WI38 (cell line): Measurements from ENCODE around the gene PTPRT.

ENCODE experiments used
- H3K4me3 ChIP-seq: 2 replicates; pipeline ENCODE4 v1.5.1; 2011; ENCODE audit warnings: low read depth, mild to moderate bottlenecking, control low read depth, low read length
- TF ChIP-seq, protein P1 (sequence below): IDR thresholded peaks from 2 replicates; pipeline ENCODE4 v1.5.1; 2012; ENCODE audit warnings: low read depth, mild to moderate bottlenecking, control low read depth, low read length

The PTPRT gene

GRCh38 chr20:42754706-42755105 lies 435.0 kb downstream of the PTPRT start:
- H3K4me3 ChIP-seq: no peak overlapping the region
- TF ChIP-seq, protein P1, sequence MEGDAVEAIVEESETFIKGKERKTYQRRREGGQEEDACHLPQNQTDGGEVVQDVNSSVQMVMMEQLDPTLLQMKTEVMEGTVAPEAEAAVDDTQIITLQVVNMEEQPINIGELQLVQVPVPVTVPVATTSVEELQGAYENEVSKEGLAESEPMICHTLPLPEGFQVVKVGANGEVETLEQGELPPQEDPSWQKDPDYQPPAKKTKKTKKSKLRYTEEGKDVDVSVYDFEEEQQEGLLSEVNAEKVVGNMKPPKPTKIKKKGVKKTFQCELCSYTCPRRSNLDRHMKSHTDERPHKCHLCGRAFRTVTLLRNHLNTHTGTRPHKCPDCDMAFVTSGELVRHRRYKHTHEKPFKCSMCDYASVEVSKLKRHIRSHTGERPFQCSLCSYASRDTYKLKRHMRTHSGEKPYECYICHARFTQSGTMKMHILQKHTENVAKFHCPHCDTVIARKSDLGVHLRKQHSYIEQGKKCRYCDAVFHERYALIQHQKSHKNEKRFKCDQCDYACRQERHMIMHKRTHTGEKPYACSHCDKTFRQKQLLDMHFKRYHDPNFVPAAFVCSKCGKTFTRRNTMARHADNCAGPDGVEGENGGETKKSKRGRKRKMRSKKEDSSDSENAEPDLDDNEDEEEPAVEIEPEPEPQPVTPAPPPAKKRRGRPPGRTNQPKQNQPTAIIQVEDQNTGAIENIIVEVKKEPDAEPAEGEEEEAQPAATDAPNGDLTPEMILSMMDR: no peak

DNA sequence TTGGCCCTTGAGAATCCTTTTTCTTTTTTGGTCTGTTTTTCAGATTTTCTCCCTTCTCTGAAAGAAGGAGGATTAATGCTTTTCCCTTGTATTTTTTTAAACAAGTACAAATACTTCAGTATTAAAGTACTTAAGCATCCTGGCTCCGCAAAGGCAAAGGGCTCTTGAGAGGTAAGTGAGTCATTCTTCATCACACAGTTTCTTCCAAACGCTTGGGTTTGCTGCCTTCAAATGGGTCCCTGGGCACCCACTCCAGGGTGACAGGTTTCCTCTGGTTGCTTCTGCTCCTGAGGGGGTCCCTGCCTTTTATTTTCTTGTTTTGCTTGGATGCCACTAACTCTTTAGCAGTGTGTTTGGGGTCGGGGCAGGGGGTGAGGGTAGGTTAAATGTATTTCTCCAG lies 437.1 kb downstream of the PTPRT start:
- H3K4me3 ChIP-seq: no peak overlapping the region
- TF ChIP-seq, protein P1: no peak

DNA sequence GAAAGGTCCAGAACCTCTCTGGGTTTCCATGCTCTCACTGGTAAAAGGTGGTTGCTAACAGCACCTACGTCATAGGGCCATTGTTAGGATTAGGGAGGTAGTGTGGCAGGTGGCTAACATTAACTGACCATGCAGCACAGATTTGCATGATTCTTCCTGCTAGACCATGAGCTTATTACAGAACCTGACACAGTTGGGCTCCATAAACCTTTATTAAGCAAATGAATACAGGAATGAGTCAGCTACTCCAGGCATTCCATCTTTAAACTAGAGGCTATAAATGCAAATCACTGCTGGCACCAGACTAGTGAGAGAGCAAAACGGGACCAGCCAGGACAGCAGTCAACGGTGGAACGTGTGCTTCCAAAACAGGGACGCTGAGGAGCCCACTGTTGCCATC lies 440.1 kb downstream of the PTPRT start:
- H3K4me3 ChIP-seq: no peak overlapping the region
- TF ChIP-seq, protein P1: no peak

- TF ChIP-seq, protein P1: no peak
- no peak overlapping the region for H3K4me3 ChIP-seq
Observed at GRCh38 chr20:42747765-42748411, 441.8 kb downstream of the PTPRT start.

DNA sequence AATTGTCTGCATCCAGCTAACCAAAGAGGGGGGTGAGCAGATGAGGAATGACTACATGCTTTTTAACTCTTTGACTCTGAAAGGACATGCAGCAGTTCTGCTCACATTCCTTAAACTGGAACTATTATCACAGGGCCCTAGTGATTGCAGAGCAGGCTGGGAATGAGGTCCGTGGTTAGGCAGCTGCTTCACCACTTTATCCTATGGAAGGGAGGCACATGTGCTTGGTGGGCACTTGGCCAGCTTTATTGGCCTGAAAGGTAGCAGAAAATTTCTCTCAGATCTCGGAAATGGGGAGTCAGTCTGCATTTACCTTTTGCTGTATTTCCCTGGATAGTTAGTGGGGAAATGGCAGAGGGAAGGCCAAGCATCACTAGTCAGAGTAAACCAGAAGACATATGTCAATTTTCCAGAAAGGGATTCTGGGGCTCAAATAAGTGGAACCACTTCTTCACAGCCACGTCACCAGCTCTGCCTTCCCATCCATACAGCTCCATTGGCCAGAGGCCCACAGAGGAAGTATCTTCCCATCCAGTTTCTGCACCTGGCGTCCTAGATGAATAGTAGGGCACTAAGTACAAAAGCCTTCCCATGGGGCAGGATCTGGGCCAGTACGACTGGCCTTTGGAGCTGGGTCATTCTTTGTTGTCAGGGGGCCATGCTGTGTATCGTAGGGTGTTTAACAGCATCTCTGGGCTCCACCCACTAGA lies 444.8 kb downstream of the PTPRT start:
- H3K4me3 ChIP-seq: no peak overlapping the region
- TF ChIP-seq, protein P1: no peak

DNA sequence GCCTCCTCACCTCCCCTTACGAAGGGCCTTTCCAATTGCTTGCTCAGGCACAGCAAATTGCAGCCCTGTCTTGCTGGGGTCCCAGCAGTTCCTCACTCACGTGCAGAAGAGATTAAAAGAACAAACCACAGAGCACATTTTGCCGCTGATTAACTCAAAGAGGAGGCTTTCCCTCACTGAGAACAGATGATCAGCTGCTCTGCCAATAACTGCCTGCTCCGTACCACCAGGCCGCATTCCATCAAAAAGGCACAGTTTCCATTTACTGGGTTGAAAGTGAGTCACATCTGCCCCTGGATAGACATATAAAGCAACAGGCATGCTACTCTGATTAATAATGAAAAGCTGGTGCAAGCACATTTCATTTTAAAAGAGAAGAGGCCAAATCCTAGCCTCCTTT lies 446.8 kb downstream of the PTPRT start:
- TF ChIP-seq, protein P1: no peak

GRCh38 chr20:42741906-42742305 lies 447.8 kb downstream of the PTPRT start:
- no peak overlapping the region for H3K4me3 ChIP-seq
- TF ChIP-seq, protein P1: no peak

More for the DNA sequence above, 446.8 kb downstream of the PTPRT start:
- H3K4me3 ChIP-seq: no peak overlapping the region
